Activated B cell treated with CpG ODN at 0.5 μM for 24 hours (primary cell): Measurements from ENCODE around the gene SEMA3F. TPM values are rescaled to one million over a fixed set of nuclear protein-coding genes. Genes with fewer than 3 reads are reported as not detected.

Experiments used
- ATAC-seq: fragments of 200-7000 bp; cut with Tn5 transposase; one replicate; pipeline ENCODE4 v1.10.0; 2021; ENCODE audit warnings: low read depth, mild to moderate bottlenecking, moderate library complexity
- CTCF ChIA-PET: fragments of 350-600 bp; sonication (Branson Sonifier 250); formaldehyde crosslinking; loops from one replicate; lab custom pipeline; 2021; ENCODE audit warnings: antibody characterized with exemption; lab: Charles Lee
- POLR2A ChIA-PET: fragments of 350-600 bp; sonication (Branson Sonifier 250); formaldehyde crosslinking; loops from one replicate; lab custom pipeline; 2021; ENCODE audit warnings: antibody characterized with exemption; lab: Charles Lee
- DNase-seq: peaks from one replicate; pipeline ENCODE4 v3.0.0; 2022
- H3K27ac Mint-ChIP-seq: one replicate; pipeline ENCODE4 v1.8.0; 2020; ENCODE audit warnings: mixed read lengths
- H3K27me3 Mint-ChIP-seq: one replicate; pipeline ENCODE4 v1.8.0; 2021; ENCODE audit warnings: mixed read lengths
- H3K36me3 Mint-ChIP-seq: one replicate; pipeline ENCODE4 v1.8.0; 2021; ENCODE audit warnings: low read depth, mixed read lengths
- H3K4me1 Mint-ChIP-seq: one replicate; pipeline ENCODE4 v1.8.0; 2021; ENCODE audit warnings: mixed read lengths
- H3K4me3 Mint-ChIP-seq: one replicate; pipeline ENCODE4 v1.8.0; 2020; ENCODE audit warnings: mild to moderate bottlenecking, mixed read lengths
- H3K9me3 Mint-ChIP-seq: one replicate; pipeline ENCODE4 v1.8.0; 2020; ENCODE audit warnings: mixed read lengths
- CTCF ChIP-seq: fragments of 200-600 bp; IDR thresholded peaks from one replicate; pipeline ENCODE4 v1.8.0; 2022; ENCODE audit warnings: antibody characterized with exemption, mild to moderate bottlenecking
- intact Hi-C: fragments of 100-400 bp; cut with micrococcal nuclease; formaldehyde crosslinking; loops from one replicate; pipeline ENCODE4 v1.15.1; 2024
- total RNA-seq: library from RNA; stranded (reverse); gene quantifications from 2 replicates; pipeline ENCODE4 v1.2.3, GENCODE V29; 2022

The SEMA3F gene
- total RNA-seq, 1 donor from 2014 or later: not detected

- H3K9me3 Mint-ChIP-seq: no peaks in the 10 kb centered on the region
- intact Hi-C loops: no loop called here
- POLR2A ChIA-PET: interaction anchor here (1.1 kb wide), 1 partner anchor 12 kb away, joined by 3 read pairs; no protein-coding TSS in a partner anchor
- TF ChIP-seq CTCF: no peak
- ATAC-seq (no peak), DNase-seq (no peak)
- no peak overlapping the region for H3K27ac Mint-ChIP-seq
- H3K36me3 Mint-ChIP-seq: no peaks in the 10 kb centered on the region
- CTCF ChIA-PET: no interaction called here
- H3K4me3 Mint-ChIP-seq: no peak overlapping the region
- H3K4me1 Mint-ChIP-seq: no peaks in the 10 kb centered on the region
- H3K27me3 Mint-ChIP-seq: peaks cover 9% of the 10 kb centered on the region
These were observed 17.6 kb upstream of the SEMA3F start for GRCh38 chr3:50137531-50137930.

DNA sequence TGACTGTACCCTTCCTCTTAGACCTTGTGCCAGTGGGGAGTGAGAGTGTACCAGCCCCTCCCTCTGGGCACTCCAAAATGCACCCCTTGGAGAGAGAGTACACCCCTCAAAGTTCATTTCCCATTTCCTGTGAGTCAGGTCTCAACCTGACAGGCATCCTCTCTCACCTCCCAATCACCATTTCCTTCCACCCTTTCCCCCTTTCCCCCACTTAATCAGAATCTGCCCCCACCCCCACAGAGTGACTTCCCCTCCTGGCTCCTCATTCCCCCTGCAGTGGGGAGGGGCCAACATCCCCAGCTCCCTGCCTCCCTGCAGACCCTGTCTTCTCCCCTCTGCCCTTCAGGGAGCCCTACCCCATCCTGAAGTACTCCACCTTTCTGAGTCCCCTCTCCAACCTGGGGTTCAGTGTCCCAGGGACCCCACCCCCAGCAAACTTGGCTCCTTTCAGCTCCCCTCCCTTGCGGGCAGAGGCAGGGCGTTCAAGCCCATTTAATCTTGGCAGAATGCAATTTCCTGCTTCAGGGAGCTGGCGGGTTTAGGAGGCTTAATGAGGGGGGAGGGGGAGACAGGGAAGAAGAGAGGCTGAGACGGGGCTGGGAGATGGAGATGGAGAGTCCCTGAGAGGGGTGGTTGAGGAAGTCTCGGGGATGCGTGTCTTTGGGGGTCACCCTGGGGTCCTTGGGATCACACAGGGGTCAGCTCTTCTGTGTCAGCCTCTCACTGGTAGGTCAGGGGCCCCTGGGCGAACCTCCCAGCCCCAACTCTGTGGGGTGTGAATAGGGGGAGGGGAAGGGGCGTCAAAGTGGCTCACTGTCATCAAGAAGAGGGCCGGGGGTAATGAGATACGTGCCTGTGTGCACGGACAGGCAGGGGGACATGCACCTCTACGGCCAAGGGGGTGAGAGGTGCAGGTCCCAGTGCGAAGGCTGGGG is 16.6 kb upstream of the SEMA3F start:
- ATAC-seq: no peak

DNA sequence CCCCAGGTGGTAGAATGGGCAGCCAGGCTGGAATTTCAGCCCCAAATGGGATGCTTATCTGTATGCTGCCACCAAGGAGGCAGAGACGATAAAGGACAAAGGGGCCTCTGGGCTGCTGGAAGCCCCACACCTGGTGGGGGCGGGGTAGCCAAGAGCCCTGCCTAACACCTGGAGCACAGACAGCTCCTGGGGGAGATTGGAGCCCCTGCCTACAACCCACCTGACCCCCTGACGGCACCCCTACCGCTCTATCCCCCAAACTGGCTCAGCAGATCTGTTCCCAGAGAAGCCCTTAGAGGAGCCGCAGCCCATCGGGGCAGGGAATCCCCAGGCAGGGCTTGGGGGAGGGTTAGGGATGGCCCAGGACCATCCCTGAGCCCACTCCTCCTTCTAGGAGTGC is 15.8 kb upstream of the SEMA3F start:
- Mint-ChIP-seq H3K4me1 (no peaks in the 10 kb centered on the region), H3K4me3 (no peak overlapping the region), H3K9me3 (no peaks in the 10 kb centered on the region), H3K36me3 (no peaks in the 10 kb centered on the region), H3K27ac (no peak overlapping the region), H3K27me3 (peaks cover 9% of the 10 kb centered on the region)
- TF ChIP-seq CTCF: no peak
- intact Hi-C loops: no loop called here
- ATAC-seq: no peak
- ChIA-PET CTCF (no interaction called here), POLR2A (no interaction called here)
- DNase-seq: no peak

More for the DNA sequence above, 16.6 kb upstream of the SEMA3F start:
- DNase-seq: no peak
- ChIA-PET CTCF (no interaction called here), POLR2A (interaction anchor here (1.1 kb wide), 1 partner anchor 13 kb away, joined by 3 read pairs; no protein-coding TSS in a partner anchor)
- Mint-ChIP-seq H3K9me3 (no peaks in the 10 kb centered on the region), H3K27ac (no peak overlapping the region), H3K4me1 (no peaks in the 10 kb centered on the region), H3K4me3 (no peak overlapping the region), H3K36me3 (no peaks in the 10 kb centered on the region), H3K27me3 (peaks cover 9% of the 10 kb centered on the region)
- TF ChIP-seq CTCF: no peak
- intact Hi-C loops: no loop called here

- POLR2A ChIA-PET: no interaction called here
- CTCF ChIA-PET: no interaction called here
- no peak overlapping the region for H3K27ac Mint-ChIP-seq
- peaks cover 9% of the 10 kb centered on the region for H3K27me3 Mint-ChIP-seq
- no peak for TF ChIP-seq CTCF
- ATAC-seq (no peak), DNase-seq (no peak)
- no peaks in the 10 kb centered on the region for H3K4me1 Mint-ChIP-seq
- H3K4me3 Mint-ChIP-seq: no peak overlapping the region
- no peaks in the 10 kb centered on the region for H3K36me3 Mint-ChIP-seq
- intact Hi-C loops: no loop called here
- no peaks in the 10 kb centered on the region for H3K9me3 Mint-ChIP-seq
These were observed 15.3 kb upstream of the SEMA3F start for GRCh38 chr3:50139718-50140423.

- no peaks in the 10 kb centered on the region for H3K9me3 Mint-ChIP-seq
- H3K36me3 Mint-ChIP-seq: no peaks in the 10 kb centered on the region
- no peak for DNase-seq
- POLR2A ChIA-PET: no interaction called here
- H3K27me3 Mint-ChIP-seq: peaks cover 9% of the 10 kb centered on the region
- H3K4me1 Mint-ChIP-seq: no peaks in the 10 kb centered on the region
- H3K4me3 Mint-ChIP-seq: no peak overlapping the region
- no peak for TF ChIP-seq CTCF
- H3K27ac Mint-ChIP-seq: no peak overlapping the region
- CTCF ChIA-PET: no interaction called here
- no peak for ATAC-seq
- intact Hi-C loops: no loop called here
These were observed 14.1 kb upstream of the SEMA3F start for GRCh38 chr3:50140990-50141389.
